AG09319 (cell line): ENCODE measurements around the gene KCTD7.
"Not testable (repeated sequence)": the region's sequence is repeated elsewhere in the genome, so short reads cannot be mapped to it uniquely, and the experiment has no call there.

Experiments used
- DNase-seq: peaks from one replicate; pipeline ENCODE4 v3.0.0-alpha.2; 2010; ENCODE audit warnings: low read depth; ENCODE audit errors: extremely low read depth
- TF ChIP-seq, protein P1 (sequence below): IDR thresholded peaks from 2 replicates; pipeline ENCODE4 v1.5.1; 2011; ENCODE audit warnings: low read depth, mild to moderate bottlenecking, inconsistent platforms, low read length, moderate library complexity

Gene KCTD7

DNA sequence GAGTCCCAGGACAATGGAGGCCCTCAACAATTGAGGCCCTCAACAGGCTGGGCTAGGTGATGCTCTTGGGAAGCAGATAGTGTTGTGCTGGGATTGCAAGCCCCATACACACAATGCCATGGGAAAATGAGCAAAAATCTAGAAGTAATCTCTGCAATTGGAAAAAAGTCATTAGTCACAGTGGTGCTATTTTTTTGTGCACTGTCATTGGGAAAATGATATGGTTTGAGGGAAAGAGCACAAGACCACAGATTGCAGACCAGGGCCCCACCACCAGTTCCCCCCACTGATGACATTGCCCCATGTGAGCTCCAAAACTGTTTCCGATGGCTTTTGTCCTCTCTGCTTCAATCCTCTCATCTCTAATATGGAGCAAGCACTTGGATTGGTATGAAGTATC, 1.9 kb downstream of the KCTD7 start:
- TF ChIP-seq, protein P1, sequence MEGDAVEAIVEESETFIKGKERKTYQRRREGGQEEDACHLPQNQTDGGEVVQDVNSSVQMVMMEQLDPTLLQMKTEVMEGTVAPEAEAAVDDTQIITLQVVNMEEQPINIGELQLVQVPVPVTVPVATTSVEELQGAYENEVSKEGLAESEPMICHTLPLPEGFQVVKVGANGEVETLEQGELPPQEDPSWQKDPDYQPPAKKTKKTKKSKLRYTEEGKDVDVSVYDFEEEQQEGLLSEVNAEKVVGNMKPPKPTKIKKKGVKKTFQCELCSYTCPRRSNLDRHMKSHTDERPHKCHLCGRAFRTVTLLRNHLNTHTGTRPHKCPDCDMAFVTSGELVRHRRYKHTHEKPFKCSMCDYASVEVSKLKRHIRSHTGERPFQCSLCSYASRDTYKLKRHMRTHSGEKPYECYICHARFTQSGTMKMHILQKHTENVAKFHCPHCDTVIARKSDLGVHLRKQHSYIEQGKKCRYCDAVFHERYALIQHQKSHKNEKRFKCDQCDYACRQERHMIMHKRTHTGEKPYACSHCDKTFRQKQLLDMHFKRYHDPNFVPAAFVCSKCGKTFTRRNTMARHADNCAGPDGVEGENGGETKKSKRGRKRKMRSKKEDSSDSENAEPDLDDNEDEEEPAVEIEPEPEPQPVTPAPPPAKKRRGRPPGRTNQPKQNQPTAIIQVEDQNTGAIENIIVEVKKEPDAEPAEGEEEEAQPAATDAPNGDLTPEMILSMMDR, result no peak
- DNase-seq, result no peak

DNA sequence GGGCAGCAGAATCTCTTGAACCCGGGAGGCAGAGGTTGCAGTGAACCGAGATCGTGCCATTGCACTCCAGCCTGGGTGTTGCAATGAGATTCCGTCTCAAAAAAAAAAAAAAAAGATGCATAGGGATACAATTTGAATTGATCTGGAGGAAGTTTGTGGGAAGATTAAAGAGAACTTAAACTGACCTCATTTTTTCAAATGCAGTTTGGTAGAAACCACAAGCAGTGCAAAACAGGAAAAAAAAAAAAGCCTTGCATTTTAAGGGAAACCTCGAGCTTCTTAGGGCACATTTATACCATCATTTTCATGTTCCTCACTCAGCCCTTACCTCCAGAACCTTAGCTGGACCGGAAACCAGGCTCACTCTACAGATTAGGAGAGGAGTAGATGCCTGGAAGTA, 2.8 kb downstream of the KCTD7 start:
- DNase-seq, result no peak

DNA sequence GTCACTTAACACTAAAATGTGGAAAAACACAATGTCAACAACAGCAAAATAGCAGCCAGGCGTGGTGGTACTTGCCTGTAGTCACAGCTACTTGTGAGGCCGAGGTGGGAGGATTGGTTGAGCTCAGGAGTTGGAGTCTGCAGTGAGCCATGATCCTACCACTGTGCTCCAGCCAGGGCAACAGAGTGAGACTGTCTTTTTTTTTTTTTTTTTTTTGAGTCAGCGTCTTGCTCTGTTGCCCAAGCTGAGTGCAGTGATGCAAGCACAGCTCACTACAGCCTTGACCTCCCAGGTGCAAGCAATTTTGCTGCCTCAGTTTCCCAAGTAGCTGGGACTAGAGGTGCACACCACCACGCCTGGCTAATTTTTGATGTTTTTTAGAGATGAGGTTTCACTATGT, 6.1 kb downstream of the KCTD7 start:
- TF ChIP-seq, protein P1, result no peak
- DNase-seq, result no peak

More for the DNA sequence above, 2.8 kb downstream of the KCTD7 start:
- TF ChIP-seq, protein P1, result no peak

DNA sequence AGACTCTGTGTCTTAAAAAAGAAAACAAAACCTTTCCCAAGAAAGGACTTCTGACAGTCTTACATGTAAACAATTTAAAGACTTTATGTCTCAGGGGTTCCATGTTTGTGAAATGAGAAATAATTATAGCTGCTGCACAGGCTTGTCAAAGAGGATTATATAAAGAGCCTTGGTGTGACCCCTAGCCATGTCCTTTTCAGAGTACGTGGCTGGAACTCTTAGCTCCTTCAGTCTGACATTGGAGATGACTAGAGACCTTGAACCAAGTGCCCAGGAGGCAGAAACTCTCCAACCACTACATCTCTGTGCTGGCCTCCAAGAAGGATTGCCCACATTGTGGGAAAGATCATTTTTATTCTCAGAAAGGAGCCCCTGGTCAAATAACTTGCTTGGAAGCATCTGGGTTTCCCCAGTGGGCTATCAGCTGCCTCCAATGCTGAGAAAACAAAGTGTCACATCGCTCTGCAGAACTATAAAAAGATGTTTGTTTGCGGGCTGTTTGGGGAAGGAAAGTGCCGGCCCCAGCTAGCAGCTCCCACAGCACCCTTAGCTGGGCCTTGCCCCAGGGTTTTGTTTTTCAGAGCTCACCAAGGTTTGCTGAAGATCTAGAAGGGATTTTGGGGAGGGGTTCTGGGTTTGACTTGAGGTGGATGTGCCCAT, 6.8 kb downstream of the KCTD7 start:
- not testable (repeated sequence) for DNase-seq

DNA sequence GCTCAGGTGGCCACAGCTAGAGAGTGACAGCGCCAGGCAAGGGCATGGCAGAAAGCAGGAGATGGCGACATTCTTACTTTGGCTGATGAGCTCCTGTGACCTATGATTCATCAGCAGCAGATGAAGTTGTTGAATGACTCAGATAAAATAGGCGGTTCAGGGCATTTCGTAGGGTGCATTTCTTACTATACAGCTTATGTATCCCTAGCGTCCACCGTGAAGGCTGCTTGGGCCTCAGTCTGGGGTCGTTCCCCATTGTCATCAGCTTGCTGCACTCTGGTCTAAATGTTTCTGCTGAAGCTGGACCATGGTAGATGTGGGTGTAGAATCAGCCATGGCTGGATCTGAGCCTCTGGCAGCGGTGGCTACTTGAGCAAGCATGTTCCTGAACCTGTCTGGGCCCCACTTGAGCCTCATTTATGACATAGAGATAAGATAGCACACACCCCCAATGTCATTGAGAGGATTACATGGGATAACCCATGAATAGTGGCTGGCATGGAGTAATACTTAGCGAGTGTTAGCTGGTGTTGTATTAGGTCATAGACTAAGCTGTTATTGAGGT, 7.4 kb downstream of the KCTD7 start:
- DNase-seq, result not testable (repeated sequence)

DNA sequence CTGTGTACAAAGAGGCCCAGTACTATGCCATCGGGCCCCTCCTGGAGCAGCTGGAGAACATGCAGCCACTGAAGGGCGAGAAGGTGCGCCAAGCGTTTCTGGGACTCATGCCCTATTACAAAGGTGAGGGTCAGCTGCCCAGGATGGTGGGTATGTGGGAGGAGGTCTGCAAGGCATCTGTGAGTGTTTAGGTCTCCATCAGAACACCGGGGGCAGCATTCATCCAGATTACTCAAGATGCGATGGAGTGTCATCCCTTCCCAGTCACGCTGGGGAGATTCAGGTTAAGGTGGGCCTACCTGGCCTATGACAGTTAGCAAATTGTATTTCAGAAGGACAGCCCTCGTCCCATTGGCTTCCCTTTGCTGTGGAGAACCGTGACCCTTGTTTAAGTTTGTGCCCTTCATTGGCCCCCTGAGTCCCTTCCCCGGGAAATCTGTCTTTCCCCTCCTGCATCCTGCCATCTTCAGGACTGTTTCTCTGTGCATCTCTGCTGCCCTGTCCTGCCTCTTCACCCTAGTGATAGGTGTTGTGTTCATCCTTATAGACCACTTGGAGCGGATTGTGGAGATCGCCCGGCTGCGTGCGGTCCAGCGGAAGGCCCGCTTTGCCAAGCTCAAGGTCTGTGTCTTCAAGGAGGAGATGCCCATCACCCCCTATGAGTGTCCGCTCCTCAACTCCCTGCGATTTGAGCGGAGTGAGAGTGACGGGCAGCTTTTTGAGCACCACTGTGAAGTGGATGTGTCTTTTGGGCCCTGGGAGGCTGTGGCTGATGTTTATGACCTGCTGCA, 9.8 kb downstream of the KCTD7 start:
- TF ChIP-seq, protein P1, result no peak
- DNase-seq, result no peak

DNA sequence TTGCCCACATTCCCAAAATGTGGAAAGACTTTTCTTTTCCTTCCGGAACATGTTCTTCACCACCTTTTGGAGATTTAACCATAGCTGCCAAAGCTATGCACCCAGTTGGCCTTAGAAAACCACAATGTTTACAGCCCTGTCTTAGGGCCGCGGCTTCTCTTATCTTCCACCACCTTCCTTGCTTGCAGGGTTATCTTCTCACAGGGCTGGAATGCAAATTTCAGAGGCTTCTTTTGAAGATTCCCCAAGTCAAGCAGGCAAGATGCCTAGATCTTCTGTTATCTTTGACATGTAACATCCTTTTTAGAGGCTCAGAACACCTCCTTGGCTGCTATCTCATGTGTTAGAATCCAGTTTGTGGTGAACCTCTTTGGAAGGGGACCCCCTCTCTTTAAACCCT, 11.1 kb downstream of the KCTD7 start:
- no peak for DNase-seq

More for the DNA sequence above, 11.1 kb downstream of the KCTD7 start:
- TF ChIP-seq, protein P1, result no peak
